ENCODE data around the gene ZNF710. TPM values are rescaled to one million over a fixed set of nuclear protein-coding genes. Genes with fewer than 3 reads are reported as not detected.

The ZNF710 gene
- polyA plus RNA-seq, 1 donor from 2014 or later, result 10.2 TPM

DNA sequence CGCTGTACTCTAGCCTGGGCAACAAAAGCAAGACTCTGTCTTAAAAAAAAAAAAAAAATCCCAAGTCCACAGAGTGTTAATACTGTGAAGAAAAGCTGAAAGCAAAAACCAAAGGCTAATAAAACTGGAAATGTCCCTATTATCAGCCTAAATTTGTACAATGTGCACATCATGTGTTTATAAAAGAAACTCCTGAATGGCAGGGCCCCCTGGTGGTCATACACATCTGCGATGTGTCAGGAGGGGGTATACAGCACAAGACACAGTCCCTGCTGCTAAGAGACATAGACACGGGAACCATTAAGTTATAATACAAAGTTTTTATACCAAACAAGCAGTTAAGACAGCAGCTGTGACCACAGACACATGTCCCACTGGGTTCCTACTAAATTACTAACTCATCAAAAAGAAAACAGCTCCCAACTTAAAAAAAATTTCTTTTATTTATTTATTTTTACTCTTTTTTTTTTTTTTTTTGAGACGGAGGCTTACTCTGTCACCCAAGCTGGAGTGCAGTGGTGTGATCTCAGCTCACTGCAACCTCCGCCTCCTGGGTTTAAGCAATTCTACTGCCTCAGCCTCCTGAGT lies 70.2 kb downstream of the ZNF710 start:
- Histone ChIP-seq H3K9me2 (ENCODE audit: insufficient read depth, low read length) (no peaks in the 10 kb centered on the region), H3K4me2 (ENCODE audit: low read length) (no peak overlapping the region), H2AFZ (ENCODE audit: low read depth, low read length) (no peak overlapping the region), H3K27me3 (ENCODE audit: insufficient read depth, low read depth, low read length) (no peaks in the 10 kb centered on the region), H4K20me1 (ENCODE audit: insufficient read depth) (no peaks in the 10 kb centered on the region), H3K9me3 (ENCODE audit: low read length) (no peaks in the 10 kb centered on the region), H3K27ac (ENCODE audit: low read length) (no peak overlapping the region), H3K36me3 (ENCODE audit: insufficient read depth, low read length) (no peaks in the 10 kb centered on the region), H3K4me3 (ENCODE audit: low read length) (no peak overlapping the region), H3K79me2 (replicated peaks; ENCODE audit: insufficient read depth, low read length) (no peaks in the 10 kb centered on the region), H3F3A (ENCODE audit: insufficient read depth, low read length, poor library complexity, severe bottlenecking) (no peaks in the 10 kb centered on the region), H3K9ac (ENCODE audit: low read length) (no peak overlapping the region)
- TF ChIP-seq RAD21 (conservative IDR thresholded peaks at IDR 0.05), result peak; percentile 75
- TF ChIP-seq, protein P1, sequence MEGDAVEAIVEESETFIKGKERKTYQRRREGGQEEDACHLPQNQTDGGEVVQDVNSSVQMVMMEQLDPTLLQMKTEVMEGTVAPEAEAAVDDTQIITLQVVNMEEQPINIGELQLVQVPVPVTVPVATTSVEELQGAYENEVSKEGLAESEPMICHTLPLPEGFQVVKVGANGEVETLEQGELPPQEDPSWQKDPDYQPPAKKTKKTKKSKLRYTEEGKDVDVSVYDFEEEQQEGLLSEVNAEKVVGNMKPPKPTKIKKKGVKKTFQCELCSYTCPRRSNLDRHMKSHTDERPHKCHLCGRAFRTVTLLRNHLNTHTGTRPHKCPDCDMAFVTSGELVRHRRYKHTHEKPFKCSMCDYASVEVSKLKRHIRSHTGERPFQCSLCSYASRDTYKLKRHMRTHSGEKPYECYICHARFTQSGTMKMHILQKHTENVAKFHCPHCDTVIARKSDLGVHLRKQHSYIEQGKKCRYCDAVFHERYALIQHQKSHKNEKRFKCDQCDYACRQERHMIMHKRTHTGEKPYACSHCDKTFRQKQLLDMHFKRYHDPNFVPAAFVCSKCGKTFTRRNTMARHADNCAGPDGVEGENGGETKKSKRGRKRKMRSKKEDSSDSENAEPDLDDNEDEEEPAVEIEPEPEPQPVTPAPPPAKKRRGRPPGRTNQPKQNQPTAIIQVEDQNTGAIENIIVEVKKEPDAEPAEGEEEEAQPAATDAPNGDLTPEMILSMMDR (IDR thresholded peaks at IDR 0.05; ENCODE audit: poor library complexity, severe bottlenecking), result peak; percentile 71
- no peak for TF ChIP-seq TAF1 (IDR thresholded peaks at IDR 0.05; ENCODE audit: low read depth)
- peak; percentile 82 for TF ChIP-seq SMC3 (conservative IDR thresholded peaks at IDR 0.05; ENCODE audit: poor library complexity)
- TF ChIP-seq, protein P2, sequence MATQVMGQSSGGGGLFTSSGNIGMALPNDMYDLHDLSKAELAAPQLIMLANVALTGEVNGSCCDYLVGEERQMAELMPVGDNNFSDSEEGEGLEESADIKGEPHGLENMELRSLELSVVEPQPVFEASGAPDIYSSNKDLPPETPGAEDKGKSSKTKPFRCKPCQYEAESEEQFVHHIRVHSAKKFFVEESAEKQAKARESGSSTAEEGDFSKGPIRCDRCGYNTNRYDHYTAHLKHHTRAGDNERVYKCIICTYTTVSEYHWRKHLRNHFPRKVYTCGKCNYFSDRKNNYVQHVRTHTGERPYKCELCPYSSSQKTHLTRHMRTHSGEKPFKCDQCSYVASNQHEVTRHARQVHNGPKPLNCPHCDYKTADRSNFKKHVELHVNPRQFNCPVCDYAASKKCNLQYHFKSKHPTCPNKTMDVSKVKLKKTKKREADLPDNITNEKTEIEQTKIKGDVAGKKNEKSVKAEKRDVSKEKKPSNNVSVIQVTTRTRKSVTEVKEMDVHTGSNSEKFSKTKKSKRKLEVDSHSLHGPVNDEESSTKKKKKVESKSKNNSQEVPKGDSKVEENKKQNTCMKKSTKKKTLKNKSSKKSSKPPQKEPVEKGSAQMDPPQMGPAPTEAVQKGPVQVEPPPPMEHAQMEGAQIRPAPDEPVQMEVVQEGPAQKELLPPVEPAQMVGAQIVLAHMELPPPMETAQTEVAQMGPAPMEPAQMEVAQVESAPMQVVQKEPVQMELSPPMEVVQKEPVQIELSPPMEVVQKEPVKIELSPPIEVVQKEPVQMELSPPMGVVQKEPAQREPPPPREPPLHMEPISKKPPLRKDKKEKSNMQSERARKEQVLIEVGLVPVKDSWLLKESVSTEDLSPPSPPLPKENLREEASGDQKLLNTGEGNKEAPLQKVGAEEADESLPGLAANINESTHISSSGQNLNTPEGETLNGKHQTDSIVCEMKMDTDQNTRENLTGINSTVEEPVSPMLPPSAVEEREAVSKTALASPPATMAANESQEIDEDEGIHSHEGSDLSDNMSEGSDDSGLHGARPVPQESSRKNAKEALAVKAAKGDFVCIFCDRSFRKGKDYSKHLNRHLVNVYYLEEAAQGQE (IDR thresholded peaks at IDR 0.05; ENCODE audit: borderline replicate concordance), result no peak

DNA sequence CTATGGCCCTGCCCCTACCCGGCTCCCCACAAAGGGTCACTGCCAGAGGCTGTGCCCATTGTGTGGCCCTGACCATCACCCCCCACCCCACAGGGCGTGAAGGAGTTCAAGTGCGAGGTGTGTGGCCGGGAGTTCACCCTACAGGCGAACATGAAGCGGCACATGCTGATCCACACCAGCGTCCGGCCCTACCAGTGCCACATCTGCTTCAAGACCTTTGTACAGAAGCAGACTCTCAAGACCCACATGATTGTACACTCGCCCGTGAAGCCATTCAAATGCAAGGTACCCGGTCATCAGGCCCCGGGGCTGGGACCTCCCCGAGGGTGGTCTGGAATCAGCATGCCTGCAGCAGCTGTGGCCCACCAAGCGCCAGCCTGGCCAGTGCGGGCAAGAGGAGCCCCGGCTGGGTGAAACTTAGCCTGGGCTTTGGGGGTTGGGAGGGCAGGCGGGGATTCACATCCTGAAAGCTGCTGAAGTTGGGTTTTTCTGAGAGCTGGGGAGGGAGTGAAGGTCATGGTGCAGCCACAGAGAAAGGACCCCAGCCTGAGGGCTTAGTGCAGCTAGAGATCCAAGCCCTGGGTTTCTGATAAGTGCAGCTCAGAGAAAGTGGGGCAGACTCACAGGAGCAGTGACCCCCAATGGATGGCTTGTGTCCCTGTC lies 72.0 kb downstream of the ZNF710 start:
- H3K27me3 ChIP-seq (ENCODE audit: insufficient read depth, low read depth, low read length), result no peaks in the 10 kb centered on the region
- H3K4me2 ChIP-seq (ENCODE audit: low read length), result no peak overlapping the region
- TF ChIP-seq, protein P1 (IDR thresholded peaks at IDR 0.05; ENCODE audit: poor library complexity, severe bottlenecking), result no peak
- TF ChIP-seq RAD21 (conservative IDR thresholded peaks at IDR 0.05) (no peak), SMC3 (conservative IDR thresholded peaks at IDR 0.05; ENCODE audit: poor library complexity) (no peak), POLR2AphosphoS5 (IDR thresholded peaks at IDR 0.05) (no peak)
- no peak overlapping the region for H2AFZ ChIP-seq (ENCODE audit: low read depth, low read length)
- no peak overlapping the region for H3K27ac ChIP-seq (ENCODE audit: low read length)
- H3K9ac ChIP-seq (ENCODE audit: low read length), result no peak overlapping the region
- H3K9me3 ChIP-seq (ENCODE audit: low read length), result no peaks in the 10 kb centered on the region
- no peaks in the 10 kb centered on the region for H4K20me1 ChIP-seq (ENCODE audit: insufficient read depth)
- no peak overlapping the region for H3K4me3 ChIP-seq (ENCODE audit: low read length)
- H3K9me2 ChIP-seq (ENCODE audit: insufficient read depth, low read length), result no peaks in the 10 kb centered on the region
- H3F3A ChIP-seq (ENCODE audit: insufficient read depth, low read length, poor library complexity, severe bottlenecking), result no peaks in the 10 kb centered on the region
- H3K79me2 ChIP-seq (replicated peaks; ENCODE audit: insufficient read depth, low read length), result no peaks in the 10 kb centered on the region
- H3K36me3 ChIP-seq (ENCODE audit: insufficient read depth, low read length), result no peaks in the 10 kb centered on the region

All from neural cell (in vitro differentiated cells).